NCI-H2171 treated with DMSO at 0.1 percent for 48 hours (cell line): ENCODE data around the gene RFC1.
"Not testable (repeated sequence)": the region's sequence is repeated elsewhere in the genome, so short reads cannot be mapped to it uniquely, and the experiment has no call there.

Experiments
- DNase-seq: peaks from one replicate; lab custom pipeline; 2025; lab: John Stamatoyannopoulos, UW

Gene RFC1, protein sequence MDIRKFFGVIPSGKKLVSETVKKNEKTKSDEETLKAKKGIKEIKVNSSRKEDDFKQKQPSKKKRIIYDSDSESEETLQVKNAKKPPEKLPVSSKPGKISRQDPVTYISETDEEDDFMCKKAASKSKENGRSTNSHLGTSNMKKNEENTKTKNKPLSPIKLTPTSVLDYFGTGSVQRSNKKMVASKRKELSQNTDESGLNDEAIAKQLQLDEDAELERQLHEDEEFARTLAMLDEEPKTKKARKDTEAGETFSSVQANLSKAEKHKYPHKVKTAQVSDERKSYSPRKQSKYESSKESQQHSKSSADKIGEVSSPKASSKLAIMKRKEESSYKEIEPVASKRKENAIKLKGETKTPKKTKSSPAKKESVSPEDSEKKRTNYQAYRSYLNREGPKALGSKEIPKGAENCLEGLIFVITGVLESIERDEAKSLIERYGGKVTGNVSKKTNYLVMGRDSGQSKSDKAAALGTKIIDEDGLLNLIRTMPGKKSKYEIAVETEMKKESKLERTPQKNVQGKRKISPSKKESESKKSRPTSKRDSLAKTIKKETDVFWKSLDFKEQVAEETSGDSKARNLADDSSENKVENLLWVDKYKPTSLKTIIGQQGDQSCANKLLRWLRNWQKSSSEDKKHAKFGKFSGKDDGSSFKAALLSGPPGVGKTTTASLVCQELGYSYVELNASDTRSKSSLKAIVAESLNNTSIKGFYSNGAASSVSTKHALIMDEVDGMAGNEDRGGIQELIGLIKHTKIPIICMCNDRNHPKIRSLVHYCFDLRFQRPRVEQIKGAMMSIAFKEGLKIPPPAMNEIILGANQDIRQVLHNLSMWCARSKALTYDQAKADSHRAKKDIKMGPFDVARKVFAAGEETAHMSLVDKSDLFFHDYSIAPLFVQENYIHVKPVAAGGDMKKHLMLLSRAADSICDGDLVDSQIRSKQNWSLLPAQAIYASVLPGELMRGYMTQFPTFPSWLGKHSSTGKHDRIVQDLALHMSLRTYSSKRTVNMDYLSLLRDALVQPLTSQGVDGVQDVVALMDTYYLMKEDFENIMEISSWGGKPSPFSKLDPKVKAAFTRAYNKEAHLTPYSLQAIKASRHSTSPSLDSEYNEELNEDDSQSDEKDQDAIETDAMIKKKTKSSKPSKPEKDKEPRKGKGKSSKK

DNA sequence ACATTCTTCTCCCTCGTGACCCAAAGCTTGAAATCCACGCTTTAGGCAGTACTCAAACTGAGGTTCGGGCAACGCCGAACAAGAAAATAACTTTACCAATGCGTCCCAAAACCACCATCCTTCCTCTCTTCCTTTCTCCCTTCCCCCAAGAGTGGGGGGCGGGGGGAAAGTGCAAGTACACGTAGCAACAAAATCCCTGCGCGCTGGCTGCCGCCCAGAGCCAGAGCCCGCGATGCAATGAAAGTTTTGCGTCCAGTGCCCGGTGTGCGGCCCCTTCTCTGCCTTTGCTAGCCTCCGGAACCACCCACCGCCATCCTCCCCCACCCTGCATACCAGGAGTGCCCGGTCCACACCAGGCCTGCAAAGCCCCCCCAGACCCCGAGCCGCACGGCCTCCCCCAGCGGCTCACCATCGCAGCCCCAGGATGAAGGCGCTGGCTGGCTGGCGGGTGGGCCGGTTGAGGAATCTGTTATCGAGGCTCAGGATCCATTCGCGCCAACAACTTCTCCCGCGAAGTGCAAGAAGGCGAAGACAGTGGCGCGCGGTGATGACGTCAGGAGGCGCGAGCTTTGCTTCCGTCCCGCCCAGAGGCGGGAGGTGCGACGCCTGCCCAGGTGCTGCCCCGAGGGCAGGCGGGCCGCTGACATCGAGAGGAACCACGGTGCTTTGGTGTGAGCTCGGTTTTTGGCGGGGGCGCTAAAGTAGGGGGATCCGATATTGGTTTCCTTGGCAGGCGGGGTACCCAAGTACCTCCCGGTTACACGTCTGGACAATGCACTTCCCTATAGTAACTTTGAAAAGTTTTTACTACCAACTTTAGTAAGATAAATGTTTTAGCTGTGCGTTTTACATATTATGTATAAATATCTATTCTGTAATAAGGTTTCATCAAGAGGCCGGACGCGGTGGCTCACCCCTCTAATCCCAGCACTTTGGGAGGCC lies at the start of gene RFC1:
Gene RFC1 (minus strand): TSS at position 533 of the 942 bp plus-strand sequence. CDS start 121 bp downstream, at position 412.
- peak; percentile 63 for DNase-seq

DNA sequence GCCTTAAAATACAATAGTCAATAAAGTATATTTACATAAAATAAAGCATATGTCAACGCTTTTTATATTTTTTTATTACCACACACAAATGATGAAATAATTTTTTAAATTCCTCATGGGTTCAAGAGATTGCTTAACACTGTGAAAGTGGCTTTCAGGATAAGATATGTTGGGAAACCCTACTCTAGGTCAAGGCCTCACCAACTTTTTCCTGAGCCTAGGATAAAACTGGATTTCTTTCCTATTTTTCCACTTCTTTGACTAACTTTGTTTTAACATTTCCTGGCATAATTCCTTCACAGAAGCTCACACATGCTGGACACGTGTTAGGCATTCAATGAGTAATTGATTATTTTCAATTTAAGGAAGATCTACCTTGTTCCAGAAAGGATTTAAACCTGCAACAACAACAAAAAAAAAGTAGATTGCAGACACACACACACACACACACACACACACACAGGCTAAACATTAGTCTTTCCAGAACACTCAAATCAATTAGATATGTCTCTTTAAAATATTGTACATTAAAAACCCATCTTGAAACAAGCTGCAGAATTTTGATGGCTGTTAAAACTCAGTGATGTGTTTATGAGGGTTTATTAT lies 49.6 kb upstream of the RFC1 start:
- no peak for DNase-seq

DNA sequence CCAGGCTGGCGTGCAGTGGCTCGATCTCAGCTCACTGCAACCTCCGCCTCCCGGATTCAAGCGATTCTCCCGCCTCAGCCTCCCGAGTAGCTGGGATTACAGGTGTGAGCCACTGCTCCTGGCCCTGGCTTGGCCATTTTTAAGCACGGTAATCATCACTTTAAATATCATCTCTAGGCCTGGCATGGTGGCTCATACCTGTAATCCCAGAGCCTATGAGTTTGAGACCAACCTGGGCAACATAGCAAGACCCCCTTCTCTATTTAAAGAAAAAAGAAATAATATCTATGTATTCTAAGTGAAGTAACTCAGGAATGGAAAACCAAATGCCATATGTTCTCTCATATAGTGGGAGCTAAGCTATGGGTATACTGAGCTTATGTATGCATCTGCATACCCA lies 45.4 kb upstream of the RFC1 start:
- not testable (repeated sequence) for DNase-seq

- no peak for DNase-seq
These were observed 44.3 kb upstream of the RFC1 start for GRCh38 chr4:39410415-39410814.

DNA sequence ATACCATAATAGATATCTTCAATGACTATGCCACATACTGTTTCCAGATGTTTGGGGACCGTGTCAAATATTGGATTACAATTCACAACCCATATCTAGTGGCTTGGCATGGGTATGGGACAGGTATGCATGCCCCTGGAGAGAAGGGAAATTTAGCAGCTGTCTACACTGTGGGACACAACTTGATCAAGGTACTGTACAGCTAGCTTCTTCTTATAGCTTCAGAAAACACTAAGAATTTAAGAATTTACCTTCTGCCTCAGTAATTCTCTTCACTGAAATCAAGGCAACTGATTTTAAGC lies 41.4 kb upstream of the RFC1 start:
- peak; percentile 39 for DNase-seq

DNA sequence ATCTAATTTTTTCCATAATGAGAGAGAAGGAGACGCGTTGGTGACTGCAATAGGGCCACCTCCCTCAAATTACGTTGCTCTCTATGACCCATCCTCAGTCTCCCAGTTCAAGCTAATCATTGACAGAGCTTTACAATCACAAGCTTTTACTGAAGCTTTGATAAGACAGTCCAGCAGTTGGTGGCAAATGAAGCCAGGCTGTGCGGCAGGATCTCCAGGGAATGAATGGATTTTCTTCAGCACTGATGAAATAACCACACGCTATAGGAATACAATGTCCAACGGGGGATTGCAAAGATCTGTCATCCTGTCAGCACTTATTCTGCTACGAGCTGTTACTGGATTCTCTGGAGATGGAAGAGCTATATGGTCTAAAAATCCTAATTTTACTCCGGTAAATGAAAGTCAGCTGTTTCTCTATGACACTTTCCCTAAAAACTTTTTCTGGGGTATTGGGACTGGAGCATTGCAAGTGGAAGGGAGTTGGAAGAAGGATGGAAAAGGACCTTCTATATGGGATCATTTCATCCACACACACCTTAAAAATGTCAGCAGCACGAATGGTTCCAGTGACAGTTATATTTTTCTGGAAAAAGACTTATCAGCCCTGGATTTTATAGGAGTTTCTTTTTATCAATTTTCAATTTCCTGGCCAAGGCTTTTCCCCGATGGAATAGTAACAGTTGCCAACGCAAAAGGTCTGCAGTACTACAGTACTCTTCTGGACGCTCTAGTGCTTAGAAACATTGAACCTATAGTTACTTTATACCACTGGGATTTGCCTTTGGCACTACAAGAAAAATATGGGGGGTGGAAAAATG lies 40.8 kb upstream of the RFC1 start, which contains the start of gene KLB:
Gene KLB (plus strand): TSS at position 168 of the 821 bp plus-strand sequence. CDS start 20 bp downstream, at position 188.
- DNase-seq: no peak

GRCh38 chr4:39401640-39402039 lies 35.5 kb upstream of the RFC1 start:
- DNase-seq: not testable (repeated sequence)

DNA sequence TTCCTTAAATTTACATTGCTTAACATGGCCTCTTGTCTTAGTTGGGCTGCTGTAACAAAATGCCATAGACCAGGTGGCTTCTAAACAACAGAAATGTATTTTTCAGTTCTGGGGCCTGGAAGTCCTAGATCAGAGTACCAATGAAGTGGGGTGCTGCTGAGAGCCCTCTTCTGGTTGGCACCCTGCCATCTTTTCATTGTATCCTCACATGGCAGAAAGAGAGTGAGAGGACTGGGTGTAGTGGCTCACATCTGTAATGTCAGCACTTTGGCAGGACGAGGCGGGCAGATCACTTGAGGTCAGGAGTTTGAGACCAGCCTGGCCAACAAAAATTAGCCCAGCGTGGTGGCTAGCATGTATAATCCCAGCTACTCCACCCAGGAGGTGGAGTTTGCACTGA lies 28.5 kb upstream of the RFC1 start:
- DNase-seq: no peak

GRCh38 chr4:39390603-39391002 lies 24.4 kb upstream of the RFC1 start:
- DNase-seq: no peak

DNA sequence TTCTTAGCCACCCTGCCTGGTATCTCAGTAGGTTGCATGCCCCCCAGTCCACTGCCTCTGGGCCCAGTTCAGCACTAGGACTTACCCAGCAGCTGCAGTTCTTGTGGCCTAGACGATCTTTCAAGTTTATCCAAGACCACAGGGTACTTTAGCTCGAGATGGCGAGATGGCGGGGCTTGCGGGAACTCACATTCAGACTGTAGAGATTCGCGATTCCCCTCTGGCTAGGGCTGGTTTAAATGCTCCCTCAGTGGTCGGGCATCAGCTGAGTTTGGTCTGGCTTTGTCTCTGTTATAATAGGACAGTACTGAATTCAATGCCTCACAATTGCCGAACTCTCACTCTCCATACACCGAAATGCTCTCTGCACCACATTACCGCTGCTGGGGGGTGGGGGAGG lies 18.4 kb upstream of the RFC1 start:
- no peak for DNase-seq

DNA sequence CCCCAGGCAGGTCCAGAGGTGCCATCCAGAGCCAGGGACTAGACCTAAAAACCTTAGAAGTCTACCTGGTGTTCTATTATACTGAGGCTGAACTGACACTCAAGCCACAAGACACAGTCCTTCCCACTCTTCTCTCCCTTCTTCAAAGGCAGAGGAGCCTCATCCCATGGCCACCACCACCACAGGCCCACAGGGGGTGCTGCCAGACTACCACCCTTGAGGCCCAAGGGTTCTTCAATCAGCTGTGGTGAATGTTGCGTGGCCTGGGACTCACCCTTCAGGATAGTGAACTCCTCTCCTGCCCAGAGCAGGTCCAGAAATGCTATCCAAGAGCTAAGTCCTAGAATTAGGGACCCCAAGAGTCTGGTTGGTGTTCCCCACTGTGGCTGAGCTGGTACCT lies 17.5 kb upstream of the RFC1 start:
- DNase-seq: no peak

- no peak for DNase-seq
These were observed 9.3 kb upstream of the RFC1 start for GRCh38 chr4:39375478-39375877.

DNA sequence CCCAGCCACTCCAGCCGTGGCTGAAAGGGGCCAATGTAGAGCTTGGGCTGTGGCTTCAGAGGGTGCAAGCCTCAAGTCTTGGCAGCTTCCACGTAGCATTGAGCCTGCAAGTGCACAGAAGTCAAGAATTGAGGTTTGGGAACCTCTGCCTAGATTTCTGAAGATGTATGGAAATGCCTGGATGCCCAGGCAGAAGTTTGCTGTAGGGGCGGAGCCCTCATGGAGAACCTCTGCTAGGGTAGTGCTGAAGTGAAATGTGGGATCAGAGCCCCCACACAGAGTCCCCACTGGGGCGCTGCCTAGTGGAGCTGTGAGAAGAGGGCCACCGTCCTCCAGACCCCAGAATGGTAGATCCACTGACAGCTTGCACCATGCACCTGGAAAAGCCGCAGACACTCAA lies 5.0 kb upstream of the RFC1 start:
- DNase-seq: not testable (repeated sequence)

- DNase-seq: no peak
These were observed 3.1 kb upstream of the RFC1 start for GRCh38 chr4:39369301-39369700.

DNA sequence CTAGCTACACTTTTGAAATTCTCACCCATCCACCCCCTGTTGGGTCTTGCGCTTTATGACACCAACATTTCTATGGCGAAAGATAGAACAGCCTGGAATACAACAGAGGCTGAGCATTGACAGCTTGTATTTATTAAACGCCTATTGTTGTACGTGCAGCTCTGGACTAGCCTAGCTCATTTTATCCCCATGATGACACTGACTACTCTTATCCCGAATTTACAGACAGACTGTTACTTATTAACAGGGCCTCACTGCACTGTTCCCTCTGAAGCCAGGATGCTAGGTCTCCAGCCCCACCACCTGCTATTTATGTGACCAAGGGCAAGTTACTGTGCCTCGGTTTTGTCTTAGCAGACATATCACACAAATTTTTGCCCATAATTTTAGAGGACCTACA lies 1.0 kb upstream of the RFC1 start:
- DNase-seq: no peak

DNA sequence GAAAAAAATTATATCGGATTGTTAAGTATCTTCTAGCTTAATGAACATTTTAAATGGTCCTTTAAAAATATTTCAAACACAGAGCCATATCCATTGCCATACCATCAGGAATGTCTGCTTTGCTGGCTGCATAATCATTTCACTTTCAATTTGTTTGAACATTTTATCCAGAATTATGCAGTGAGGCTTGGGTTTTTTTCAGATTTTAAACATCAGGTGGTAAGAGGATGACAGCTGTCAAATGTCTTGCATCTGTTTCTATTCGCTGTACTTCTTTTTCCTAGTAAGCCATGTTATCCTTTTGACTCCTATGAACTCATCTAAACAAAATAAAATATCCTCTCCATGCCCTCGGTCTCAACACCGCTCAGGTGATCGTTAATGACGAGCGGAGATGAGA lies 802 bp downstream of the RFC1 start:
- peak; percentile 1 for DNase-seq

- DNase-seq: no peak
These were observed 2.3 kb downstream of the RFC1 start for GRCh38 chr4:39363773-39364393.

DNA sequence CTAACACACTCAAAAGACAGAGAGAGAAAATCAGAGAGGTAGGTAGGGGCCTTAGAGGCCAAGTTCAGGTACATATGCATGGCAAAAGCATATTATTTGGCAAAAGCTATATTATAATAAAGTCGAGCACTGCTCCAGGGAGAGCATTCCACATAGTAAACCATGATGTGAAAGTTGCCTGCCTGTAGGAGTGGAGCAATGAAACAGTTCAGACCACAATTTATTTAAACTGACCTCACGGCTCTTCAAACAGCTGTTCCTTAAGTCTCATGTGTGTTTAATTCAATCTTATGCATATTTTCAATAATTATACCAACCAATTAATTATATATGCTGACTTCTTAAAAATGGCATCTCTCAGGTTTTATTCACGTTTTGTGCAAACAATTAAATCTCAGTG lies 3.3 kb downstream of the RFC1 start:
- no peak for DNase-seq

GRCh38 chr4:39360611-39361010 lies 5.6 kb downstream of the RFC1 start:
- DNase-seq: not testable (repeated sequence)

- DNase-seq: no peak
These were observed 9.2 kb downstream of the RFC1 start for GRCh38 chr4:39357002-39357401.
